Omental fat pad (tissue), 4 donors: ENCODE data around the gene FAU. TPM values are rescaled to one million over a fixed set of nuclear protein-coding genes. Genes with fewer than 3 reads are reported as not detected.

Experiments
- ATAC-seq: fragments of 150-250 bp; one replicate; pipeline ENCODE4 v1.9.1; 2016; ENCODE audit warnings: mild to moderate bottlenecking, moderate library complexity; ENCODE audit not compliant: low FRiP score
- DNase-seq: peaks from one replicate; pipeline ENCODE4 v3.0.0-alpha.2; 2019; ENCODE audit warnings: low spot score
- CTCF ChIP-seq, 3 donors: fragments of 450-650 bp; IDR thresholded peaks; one replicate each; pipeline ENCODE4 v1.5.1; 2016 to 2017; ENCODE audit warnings: antibody characterized with exemption in 3 of 3, mild to moderate bottlenecking in 3 of 3, moderate library complexity in 2 of 3
- total RNA-seq, 4 donors: library from RNA; depleted of rRNA; stranded (reverse); fragments of >200 nt; gene quantifications; one replicate each; pipeline ENCODE4 v1.1.0, GENCODE V29; 2016

The FAU gene
- total RNA-seq, 4 donors from 2014 or later, result 612 to 842 (median 711) TPM

- ATAC-seq (no peak), DNase-seq (no peak)
- no peak for TF ChIP-seq CTCF (IDR thresholded peaks at IDR 0.05)
These were observed 34.1 kb downstream of the FAU start for GRCh38 chr11:65087827-65088226.

- no peak for ATAC-seq
- TF ChIP-seq CTCF (IDR thresholded peaks at IDR 0.05), result no peak
- DNase-seq, result no peak
These were observed 34.7 kb downstream of the FAU start for GRCh38 chr11:65087216-65087615.

- ATAC-seq, result no peak
These were observed 35.1 kb downstream of the FAU start for GRCh38 chr11:65086809-65087208.

GRCh38 chr11:65085446-65085845, 36.5 kb downstream of the FAU start:
- no peak for DNase-seq
- ATAC-seq, result no peak
- TF ChIP-seq CTCF (IDR thresholded peaks at IDR 0.05), result no peak

More at GRCh38 chr11:65086809-65087208, 35.1 kb downstream of the FAU start:
- DNase-seq, result no peak
- TF ChIP-seq CTCF (IDR thresholded peaks at IDR 0.05), result no peak

- DNase-seq, result no peak
- TF ChIP-seq CTCF (IDR thresholded peaks at IDR 0.05), result no peak
- no peak for ATAC-seq
These were observed 37.1 kb downstream of the FAU start for GRCh38 chr11:65084598-65085375.

- no peak for TF ChIP-seq CTCF (IDR thresholded peaks at IDR 0.05)
- DNase-seq (peak; percentile 83), ATAC-seq (peak; percentile 91)
These were observed 37.9 kb downstream of the FAU start, which contains the start of the genes CDCA5 and ZFPL1 for GRCh38 chr11:65083834-65084597. TSS of gene CDCA5 (minus strand) at chr11:65084040. CDS start at chr11:65083978, 62 bp downstream. TSS of gene ZFPL1 (plus strand) at chr11:65084222. CDS start at chr11:65084699, 477 bp downstream.
